ENCODE measurements around the gene RPH3AL. TPM values are rescaled to one million over a fixed set of nuclear protein-coding genes. Genes with fewer than 3 reads are reported as not detected.
"Not testable (repeated sequence)": the region's sequence is repeated elsewhere in the genome, so short reads cannot be mapped to it uniquely, and the experiment has no call there.

RPH3AL gene
- total RNA-seq, 1 donor from 2014 or later = 40.8 TPM

GRCh38 chr17:222172-222571 is 130.4 kb downstream of the RPH3AL start:
- no peak for TF ChIP-seq CTCF (conservative IDR thresholded peaks at IDR 0.05; ENCODE audit: low read depth, low read length)

GRCh38 chr17:219696-220095 is 132.9 kb downstream of the RPH3AL start:
- TF ChIP-seq CTCF (conservative IDR thresholded peaks at IDR 0.05; ENCODE audit: low read depth, low read length) = no peak
- no peak overlapping the region for H3K4me3 ChIP-seq (ENCODE audit: low read depth, low read length)
- no peak for DNase-seq (ENCODE audit: low read depth)

More at GRCh38 chr17:222172-222571, 130.4 kb downstream of the RPH3AL start:
- H3K4me3 ChIP-seq (ENCODE audit: low read depth, low read length) = no peak overlapping the region
- DNase-seq (ENCODE audit: low read depth) = no peak

- TF ChIP-seq CTCF (conservative IDR thresholded peaks at IDR 0.05; ENCODE audit: low read depth, low read length) = no peak
- no peak for DNase-seq (ENCODE audit: low read depth)
- no peak overlapping the region for H3K4me3 ChIP-seq (ENCODE audit: low read depth, low read length)
Measured at GRCh38 chr17:218432-219110, 134.0 kb downstream of the RPH3AL start.

GRCh38 chr17:216625-217024 is 136.0 kb downstream of the RPH3AL start:
- DNase-seq (ENCODE audit: low read depth) = no peak

GRCh38 chr17:215563-216478 is 136.8 kb downstream of the RPH3AL start:
- not testable (repeated sequence) for H3K4me3 ChIP-seq (ENCODE audit: low read depth, low read length); DNase-seq (ENCODE audit: low read depth)

More at GRCh38 chr17:216625-217024, 136.0 kb downstream of the RPH3AL start:
- TF ChIP-seq CTCF (conservative IDR thresholded peaks at IDR 0.05; ENCODE audit: low read depth, low read length) = no peak
- H3K4me3 ChIP-seq (ENCODE audit: low read depth, low read length) = no peak overlapping the region

- H3K4me3 ChIP-seq (ENCODE audit: low read depth, low read length) = no peak overlapping the region
- no peak for TF ChIP-seq CTCF (conservative IDR thresholded peaks at IDR 0.05; ENCODE audit: low read depth, low read length)
Measured at GRCh38 chr17:214881-215331, 137.7 kb downstream of the RPH3AL start.

GRCh38 chr17:213286-214105 is 139.1 kb downstream of the RPH3AL start:
- no peak overlapping the region for H3K4me3 ChIP-seq (ENCODE audit: low read depth, low read length)
- DNase-seq (ENCODE audit: low read depth) = no peak
- no peak for TF ChIP-seq CTCF (conservative IDR thresholded peaks at IDR 0.05; ENCODE audit: low read depth, low read length)

More at GRCh38 chr17:214881-215331, 137.7 kb downstream of the RPH3AL start:
- no peak for DNase-seq (ENCODE audit: low read depth)

Data from epithelial cell of proximal tubule (primary cell).